Liver (tissue), 9 donors: Measurements from ENCODE around the gene RTP5. TPM values are rescaled to one million over a fixed set of nuclear protein-coding genes. Genes with fewer than 3 reads are reported as not detected.

Experiments
- DNase-seq: peaks from one replicate; pipeline ENCODE4 v3.0.0-alpha.2; 2017; ENCODE audit warnings: low spot score
- H3K27ac ChIP-seq, 2 donors: one replicate each; pipeline ENCODE4 v1.7.0; 2013; ENCODE audit warnings: inconsistent platforms in 2 of 2, low read length in 2 of 2, control low read depth in 1 of 2, low read depth in 1 of 2, mild to moderate bottlenecking in 1 of 2
- H3K27me3 ChIP-seq, 4 donors: one replicate each; pipeline versions ENCODE4 v1.6.1 to v1.7.0; 2013; ENCODE audit warnings: low read length in 3 of 4, inconsistent platforms in 1 of 4, mild to moderate bottlenecking in 1 of 4, moderate library complexity in 1 of 4; ENCODE audit not compliant: control insufficient read depth in 4 of 4, insufficient read depth in 4 of 4
- H3K36me3 ChIP-seq, 4 donors: one replicate each; pipeline versions ENCODE4 v1.6.1 to v1.7.0; 2013; ENCODE audit warnings: low read length in 3 of 4, mild to moderate bottlenecking in 3 of 4, low read depth in 1 of 4, moderate library complexity in 1 of 4; ENCODE audit not compliant: control insufficient read depth in 4 of 4, insufficient read depth in 3 of 4
- H3K4me1 ChIP-seq, 4 donors: one replicate each; pipeline versions ENCODE4 v1.6.1 to v1.7.0; 2013; ENCODE audit warnings: low read length in 3 of 4, mild to moderate bottlenecking in 3 of 4, moderate library complexity in 1 of 4; ENCODE audit not compliant: control insufficient read depth in 4 of 4, insufficient read depth in 4 of 4
- H3K4me3 ChIP-seq, 3 donors: one replicate each; pipeline versions ENCODE4 v1.6.1 to v1.7.0; 2013; ENCODE audit warnings: low read length in 3 of 3, control low read depth in 1 of 3, low read depth in 1 of 3, mild to moderate bottlenecking in 1 of 3
- H3K9ac ChIP-seq, 2 donors: one replicate each; pipeline ENCODE4 v1.7.0; 2013; ENCODE audit warnings: low read length in 2 of 2, mild to moderate bottlenecking in 2 of 2, moderate library complexity in 2 of 2, control low read depth in 1 of 2, low read depth in 1 of 2
- H3K9me3 ChIP-seq, 4 donors: one replicate each; pipeline versions ENCODE4 v1.6.1 to v1.7.0; 2013; ENCODE audit warnings: low read length in 3 of 4; ENCODE audit not compliant: control insufficient read depth in 4 of 4
- EGR1 ChIP-seq, 2 donors: IDR thresholded peaks; 2 replicates each; pipeline ENCODE4 v1.6.1; 2016 to 2018; ENCODE audit warnings: antibody characterized with exemption in 2 of 2, low read depth in 2 of 2
- FOXA1 ChIP-seq: IDR thresholded peaks from 2 replicates; pipeline ENCODE4 v1.6.1; 2016; ENCODE audit warnings: antibody characterized with exemption
- FOXA2 ChIP-seq: IDR thresholded peaks from 2 replicates; pipeline ENCODE4 v1.6.1; 2016; ENCODE audit warnings: antibody characterized with exemption
- GABPA ChIP-seq, 2 donors: IDR thresholded peaks in 1 of 2; conservative IDR thresholded peaks in 1 of 2; 2 replicates each; pipeline ENCODE4 v1.6.1; 2016; ENCODE audit warnings: antibody characterized with exemption in 2 of 2, mild to moderate bottlenecking in 1 of 2, moderate library complexity in 1 of 2
- HNF4A ChIP-seq, 2 donors: conservative IDR thresholded peaks; 2 replicates each; pipeline ENCODE4 v1.6.1; 2016; ENCODE audit warnings: antibody characterized with exemption in 2 of 2, mild to moderate bottlenecking in 2 of 2
- HNF4G ChIP-seq: IDR thresholded peaks from 2 replicates; pipeline ENCODE4 v1.6.1; 2016; ENCODE audit warnings: antibody characterized with exemption
- JUND ChIP-seq, 2 donors: IDR thresholded peaks; 2 replicates each; pipeline ENCODE4 v1.6.1; 2016; ENCODE audit warnings: antibody characterized with exemption in 2 of 2
- NR2F2 ChIP-seq: IDR thresholded peaks from 2 replicates; pipeline ENCODE4 v1.6.1; 2016; ENCODE audit warnings: antibody characterized with exemption
- RAD21 ChIP-seq, 2 donors: IDR thresholded peaks; 2 replicates each; pipeline ENCODE4 v1.6.1; 2016; ENCODE audit warnings: antibody characterized with exemption in 2 of 2, mild to moderate bottlenecking in 2 of 2
- RXRA ChIP-seq, 2 donors: IDR thresholded peaks; 2 replicates each; pipeline ENCODE4 v1.6.1; 2017 to 2018; ENCODE audit warnings: antibody characterized with exemption in 2 of 2, mild to moderate bottlenecking in 1 of 2
- SP1 ChIP-seq: IDR thresholded peaks from 2 replicates; pipeline ENCODE4 v1.6.1; 2018; ENCODE audit warnings: antibody characterized with exemption, mild to moderate bottlenecking
- TAF1 ChIP-seq: conservative IDR thresholded peaks from 2 replicates; pipeline ENCODE4 v1.6.1; 2016; ENCODE audit warnings: antibody characterized with exemption, mild to moderate bottlenecking
- YY1 ChIP-seq: IDR thresholded peaks from 2 replicates; pipeline ENCODE4 v1.6.1; 2016; ENCODE audit warnings: antibody characterized with exemption, mild to moderate bottlenecking
- WGBS: extraction: QIAGEN DNeasy Blood & Tissue Kit; methylation state at CpG from one replicate; pipeline ENCODE4 v1.1.7; 2013; 5-methylcytosine and 5-hydroxymethylcytosine counted together
- polyA plus RNA-seq, 2 donors: library from polyadenylated mRNA; stranded (reverse) in 1 of 2; unstranded in 1 of 2; fragments of 200-250 nt in 1 of 2; fragments of >200 nt in 1 of 2; fragmentation: Nextera tagmentation in 1 of 2; extraction: Ambion mirVana in 1 of 2; gene quantifications; one replicate each; pipeline versions ENCODE4 v1.2.1 to v1.2.3, GENCODE V29; 2013 to 2015
- total RNA-seq, 2 donors: library from RNA; depleted of rRNA; stranded (reverse); fragments of >200 nt; gene quantifications; one replicate each; pipeline ENCODE4 v1.2.3, GENCODE V29; 2014
- TF ChIP-seq, protein P1 (sequence below): IDR thresholded peaks from 2 replicates; pipeline ENCODE4 v1.6.1; 2016; ENCODE audit warnings: antibody characterized with exemption, mild to moderate bottlenecking
- TF ChIP-seq, protein P2 (sequence below): IDR thresholded peaks from 2 replicates; pipeline ENCODE4 v1.6.1; 2016; ENCODE audit warnings: antibody characterized with exemption
- TF ChIP-seq, protein P3 (sequence below): IDR thresholded peaks from 2 replicates; pipeline ENCODE4 v1.6.1; 2016; ENCODE audit warnings: antibody characterized with exemption
- TF ChIP-seq, protein P4 (sequence below): fragments of 150-350 bp; IDR thresholded peaks from 2 replicates; pipeline ENCODE4 v1.5.1; 2017; ENCODE audit warnings: improper control_type of control experiment, low read depth, low read length; ENCODE audit not compliant: missing input control
- donor health status: healthy.
- donor health status: healthy.
- donor health status: healthy.
- donor health status: healthy.
- donor health status: healthy.

Gene RTP5
- total and polyA plus RNA-seq, 4 donors = under 0.01 to 0.03 TPM; not detected in 2

DNA sequence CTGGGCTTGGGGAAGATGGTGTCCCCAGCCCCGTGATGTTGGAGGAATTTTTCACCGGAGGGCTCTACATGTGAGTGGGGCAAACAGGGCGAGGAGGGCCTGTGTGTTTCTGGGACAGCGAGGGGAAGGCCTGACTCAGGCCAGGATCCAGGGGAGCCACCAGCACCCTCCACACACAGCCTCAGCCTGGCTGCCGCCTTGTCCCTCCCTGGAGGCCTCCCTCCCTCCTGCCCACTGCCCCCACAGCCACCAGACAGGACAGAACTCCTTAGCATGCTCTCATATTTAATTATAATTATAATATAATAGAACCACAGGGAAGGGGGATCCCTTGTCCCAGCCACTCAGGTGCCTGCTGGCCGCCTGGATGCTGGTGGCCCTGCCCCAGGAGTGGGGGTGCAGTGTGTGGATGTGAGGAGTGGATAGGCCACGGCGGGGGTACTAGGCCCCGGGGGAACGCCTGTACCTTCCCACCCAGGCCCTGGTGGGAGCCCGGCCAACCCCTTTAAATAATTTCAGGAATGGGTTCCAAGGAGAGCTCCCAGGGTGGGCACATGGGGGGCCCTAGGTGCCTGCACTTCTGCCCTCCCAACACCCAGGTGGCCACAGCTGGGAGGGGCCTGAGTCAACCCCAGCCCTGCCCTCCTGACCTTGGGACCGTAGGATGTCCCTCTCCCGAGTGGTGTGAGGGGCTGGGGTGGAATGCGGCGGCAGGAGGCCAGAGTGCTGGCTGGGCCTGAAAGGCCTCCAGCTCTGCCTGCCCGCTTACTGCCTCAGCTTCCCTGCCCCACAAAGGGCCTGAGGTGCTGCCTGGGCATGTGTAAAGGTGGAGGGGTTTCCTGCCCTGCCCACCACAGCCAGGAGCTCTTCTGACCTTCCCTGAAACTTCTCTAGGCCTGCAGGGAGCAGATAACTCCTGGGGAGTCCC lies 19.6 kb upstream of the RTP5 start:
- H3K9ac ChIP-seq = no peak overlapping the region
- TF ChIP-seq NR2F2 (no peak), YY1 (no peak), FOXA1 (no peak), FOXA2 (no peak), RAD21 (IDR thresholded peaks at IDR 0.05) (no peak), HNF4G (no peak), JUND (IDR thresholded peaks at IDR 0.05) (no peak), EGR1 (IDR thresholded peaks at IDR 0.05; ENCODE audit: low read depth in 2 of 2) (no peak), TAF1 (no peak), RXRA (IDR thresholded peaks at IDR 0.05) (no peak), SP1 (no peak), GABPA (IDR thresholded peaks at IDR 0.05 in 1 of 2, conservative IDR thresholded peaks at IDR 0.05 in 1 of 2) (no peak), HNF4A (conservative IDR thresholded peaks at IDR 0.05) (no peak)
- TF ChIP-seq, protein P1, sequence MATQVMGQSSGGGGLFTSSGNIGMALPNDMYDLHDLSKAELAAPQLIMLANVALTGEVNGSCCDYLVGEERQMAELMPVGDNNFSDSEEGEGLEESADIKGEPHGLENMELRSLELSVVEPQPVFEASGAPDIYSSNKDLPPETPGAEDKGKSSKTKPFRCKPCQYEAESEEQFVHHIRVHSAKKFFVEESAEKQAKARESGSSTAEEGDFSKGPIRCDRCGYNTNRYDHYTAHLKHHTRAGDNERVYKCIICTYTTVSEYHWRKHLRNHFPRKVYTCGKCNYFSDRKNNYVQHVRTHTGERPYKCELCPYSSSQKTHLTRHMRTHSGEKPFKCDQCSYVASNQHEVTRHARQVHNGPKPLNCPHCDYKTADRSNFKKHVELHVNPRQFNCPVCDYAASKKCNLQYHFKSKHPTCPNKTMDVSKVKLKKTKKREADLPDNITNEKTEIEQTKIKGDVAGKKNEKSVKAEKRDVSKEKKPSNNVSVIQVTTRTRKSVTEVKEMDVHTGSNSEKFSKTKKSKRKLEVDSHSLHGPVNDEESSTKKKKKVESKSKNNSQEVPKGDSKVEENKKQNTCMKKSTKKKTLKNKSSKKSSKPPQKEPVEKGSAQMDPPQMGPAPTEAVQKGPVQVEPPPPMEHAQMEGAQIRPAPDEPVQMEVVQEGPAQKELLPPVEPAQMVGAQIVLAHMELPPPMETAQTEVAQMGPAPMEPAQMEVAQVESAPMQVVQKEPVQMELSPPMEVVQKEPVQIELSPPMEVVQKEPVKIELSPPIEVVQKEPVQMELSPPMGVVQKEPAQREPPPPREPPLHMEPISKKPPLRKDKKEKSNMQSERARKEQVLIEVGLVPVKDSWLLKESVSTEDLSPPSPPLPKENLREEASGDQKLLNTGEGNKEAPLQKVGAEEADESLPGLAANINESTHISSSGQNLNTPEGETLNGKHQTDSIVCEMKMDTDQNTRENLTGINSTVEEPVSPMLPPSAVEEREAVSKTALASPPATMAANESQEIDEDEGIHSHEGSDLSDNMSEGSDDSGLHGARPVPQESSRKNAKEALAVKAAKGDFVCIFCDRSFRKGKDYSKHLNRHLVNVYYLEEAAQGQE = no peak
- TF ChIP-seq, protein P2, sequence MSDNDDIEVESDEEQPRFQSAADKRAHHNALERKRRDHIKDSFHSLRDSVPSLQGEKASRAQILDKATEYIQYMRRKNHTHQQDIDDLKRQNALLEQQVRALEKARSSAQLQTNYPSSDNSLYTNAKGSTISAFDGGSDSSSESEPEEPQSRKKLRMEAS = no peak
- TF ChIP-seq, protein P3, sequence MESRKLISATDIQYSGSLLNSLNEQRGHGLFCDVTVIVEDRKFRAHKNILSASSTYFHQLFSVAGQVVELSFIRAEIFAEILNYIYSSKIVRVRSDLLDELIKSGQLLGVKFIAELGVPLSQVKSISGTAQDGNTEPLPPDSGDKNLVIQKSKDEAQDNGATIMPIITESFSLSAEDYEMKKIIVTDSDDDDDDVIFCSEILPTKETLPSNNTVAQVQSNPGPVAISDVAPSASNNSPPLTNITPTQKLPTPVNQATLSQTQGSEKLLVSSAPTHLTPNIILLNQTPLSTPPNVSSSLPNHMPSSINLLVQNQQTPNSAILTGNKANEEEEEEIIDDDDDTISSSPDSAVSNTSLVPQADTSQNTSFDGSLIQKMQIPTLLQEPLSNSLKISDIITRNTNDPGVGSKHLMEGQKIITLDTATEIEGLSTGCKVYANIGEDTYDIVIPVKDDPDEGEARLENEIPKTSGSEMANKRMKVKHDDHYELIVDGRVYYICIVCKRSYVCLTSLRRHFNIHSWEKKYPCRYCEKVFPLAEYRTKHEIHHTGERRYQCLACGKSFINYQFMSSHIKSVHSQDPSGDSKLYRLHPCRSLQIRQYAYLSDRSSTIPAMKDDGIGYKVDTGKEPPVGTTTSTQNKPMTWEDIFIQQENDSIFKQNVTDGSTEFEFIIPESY = no peak
- TF ChIP-seq, protein P4, sequence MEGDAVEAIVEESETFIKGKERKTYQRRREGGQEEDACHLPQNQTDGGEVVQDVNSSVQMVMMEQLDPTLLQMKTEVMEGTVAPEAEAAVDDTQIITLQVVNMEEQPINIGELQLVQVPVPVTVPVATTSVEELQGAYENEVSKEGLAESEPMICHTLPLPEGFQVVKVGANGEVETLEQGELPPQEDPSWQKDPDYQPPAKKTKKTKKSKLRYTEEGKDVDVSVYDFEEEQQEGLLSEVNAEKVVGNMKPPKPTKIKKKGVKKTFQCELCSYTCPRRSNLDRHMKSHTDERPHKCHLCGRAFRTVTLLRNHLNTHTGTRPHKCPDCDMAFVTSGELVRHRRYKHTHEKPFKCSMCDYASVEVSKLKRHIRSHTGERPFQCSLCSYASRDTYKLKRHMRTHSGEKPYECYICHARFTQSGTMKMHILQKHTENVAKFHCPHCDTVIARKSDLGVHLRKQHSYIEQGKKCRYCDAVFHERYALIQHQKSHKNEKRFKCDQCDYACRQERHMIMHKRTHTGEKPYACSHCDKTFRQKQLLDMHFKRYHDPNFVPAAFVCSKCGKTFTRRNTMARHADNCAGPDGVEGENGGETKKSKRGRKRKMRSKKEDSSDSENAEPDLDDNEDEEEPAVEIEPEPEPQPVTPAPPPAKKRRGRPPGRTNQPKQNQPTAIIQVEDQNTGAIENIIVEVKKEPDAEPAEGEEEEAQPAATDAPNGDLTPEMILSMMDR = no peak
- H3K4me3 ChIP-seq = no peak overlapping the region
- H3K27me3 ChIP-seq = no peaks in the 10 kb centered on the region
- DNase-seq = no peak
- H3K36me3 ChIP-seq = no peaks in the 10 kb centered on the region
- WGBS = 92% methylated on average over 16 of the region's 16 CpGs
- H3K4me1 ChIP-seq = peaks cover 0 to 4% (median 1%) of the 10 kb centered on the region in 4 donors
- H3K9me3 ChIP-seq = no peaks in the 10 kb centered on the region
- no peak overlapping the region for H3K27ac ChIP-seq
